ENCODE results near the gene COX10.
"Not testable (repeated sequence)": the region's sequence is repeated elsewhere in the genome, so short reads cannot be mapped to it uniquely, and the experiment has no call there.

The COX10 gene

DNA sequence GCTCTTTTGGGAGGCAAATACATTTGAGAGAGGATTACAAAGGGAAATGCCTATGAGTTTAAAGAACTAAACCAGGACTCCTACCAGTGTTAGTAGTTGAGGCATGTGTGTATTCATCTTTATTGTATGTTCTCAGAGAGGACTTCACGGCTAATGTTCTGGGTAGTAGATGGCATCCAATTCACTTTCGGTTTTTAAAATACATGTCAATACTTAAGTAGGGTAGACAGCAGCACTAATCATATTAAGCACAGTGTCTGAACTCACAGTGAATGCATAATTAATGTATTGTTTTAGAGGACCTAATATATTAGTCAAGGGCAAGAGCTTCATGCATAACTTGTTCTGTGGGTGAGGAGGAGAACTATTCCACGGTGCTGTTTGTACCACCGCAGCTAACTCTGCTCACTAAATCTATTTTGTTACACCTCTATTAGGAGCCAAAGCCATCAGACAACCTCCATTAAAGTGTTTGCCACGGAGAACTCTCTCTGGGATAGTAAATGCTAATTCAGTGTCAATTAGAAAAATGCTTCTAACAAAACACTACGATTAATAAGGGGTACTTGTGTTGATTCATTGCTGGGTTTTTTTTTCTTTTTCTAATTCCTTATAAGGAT is 56.3 kb downstream of the COX10 start:
- no peak for DNase-seq

DNA sequence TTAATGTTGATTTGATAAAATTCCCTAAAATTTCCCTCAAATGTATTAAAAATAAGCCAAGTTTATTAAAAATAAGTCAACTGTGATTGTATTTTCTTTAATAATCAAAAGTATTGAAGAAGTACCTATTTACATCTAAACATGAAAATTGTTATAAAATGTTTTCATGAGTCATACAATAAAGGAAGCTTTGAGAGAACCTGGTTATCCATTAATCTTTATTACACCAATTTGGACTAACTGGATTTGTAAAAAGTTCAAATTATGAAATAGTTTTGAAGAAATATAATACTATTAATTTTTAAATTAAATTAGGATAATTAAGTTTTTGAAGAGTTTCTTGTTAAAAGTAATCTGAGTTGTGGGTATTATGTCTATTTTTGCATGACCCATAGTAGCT is 63.8 kb downstream of the COX10 start:
- no peak for DNase-seq

DNA sequence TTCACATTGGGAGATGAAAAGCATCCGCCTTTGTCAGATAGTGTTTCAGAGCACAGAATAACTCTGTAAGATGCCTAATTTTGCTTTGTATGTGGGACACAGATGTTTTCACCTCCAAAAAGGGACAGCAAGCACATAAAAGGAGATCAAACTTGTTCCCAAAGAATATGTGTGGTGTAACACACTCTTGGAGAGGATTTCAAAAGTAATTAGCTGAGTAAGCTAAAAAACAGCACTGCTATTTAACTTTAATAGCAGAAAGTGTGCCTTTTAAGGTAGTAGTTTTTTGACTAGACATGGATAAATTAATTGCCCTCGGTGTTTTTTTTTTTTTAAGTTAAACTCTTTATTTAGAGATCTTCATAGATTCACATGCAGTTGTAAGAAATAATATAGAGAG is 65.2 kb downstream of the COX10 start:
- DNase-seq: no peak

DNA sequence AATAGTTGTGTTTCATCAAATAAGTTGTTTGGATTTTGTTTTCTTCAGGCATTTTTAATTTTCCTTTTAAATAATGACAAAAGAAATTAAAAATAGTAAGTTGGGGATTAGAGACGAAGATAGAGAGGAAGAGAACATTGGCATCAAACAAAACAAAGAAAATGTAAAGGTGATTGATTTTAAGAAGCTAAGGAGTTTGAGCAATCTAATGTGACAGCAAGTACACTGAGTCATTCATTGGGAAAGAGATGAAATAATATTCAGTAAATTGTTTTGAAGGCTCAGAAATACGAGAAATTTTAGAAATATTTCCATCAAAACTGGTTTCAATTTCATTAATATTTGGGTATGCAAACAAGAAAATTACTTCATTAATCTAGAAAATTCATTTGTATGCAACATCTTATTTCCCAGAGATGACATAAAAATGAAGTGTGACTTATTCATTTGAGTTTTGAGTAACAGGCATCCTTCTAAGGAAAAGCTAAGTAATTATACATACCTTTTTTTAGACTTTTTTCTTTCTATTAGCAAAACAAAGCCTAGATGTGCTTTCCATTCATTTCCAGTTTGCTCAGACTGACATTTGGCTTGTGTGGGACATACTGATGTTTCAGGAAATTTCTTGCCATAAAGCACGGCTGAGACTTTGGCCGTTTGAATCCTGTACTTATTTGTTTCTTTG is 66.7 kb downstream of the COX10 start:
- DNase-seq: no peak

DNA sequence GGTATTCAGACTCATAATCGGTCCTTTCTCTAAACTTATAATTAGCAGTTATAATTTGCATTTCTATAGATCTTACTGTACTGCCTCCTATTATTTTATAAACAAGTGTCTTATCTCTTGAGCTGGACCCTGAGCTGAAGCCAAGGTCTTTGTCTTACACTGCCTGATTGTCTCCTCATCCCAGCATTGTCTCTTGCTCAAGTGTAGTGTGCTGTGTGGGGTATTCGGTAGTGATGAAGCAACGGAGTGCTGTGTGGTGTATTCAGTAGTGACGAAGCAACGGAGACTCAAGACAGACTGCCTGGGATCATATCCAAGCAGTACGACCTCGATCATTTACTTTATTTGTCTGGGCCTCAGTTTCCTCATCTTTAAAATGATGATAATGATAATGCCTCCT is 69.3 kb downstream of the COX10 start:
- no peak for DNase-seq

DNA sequence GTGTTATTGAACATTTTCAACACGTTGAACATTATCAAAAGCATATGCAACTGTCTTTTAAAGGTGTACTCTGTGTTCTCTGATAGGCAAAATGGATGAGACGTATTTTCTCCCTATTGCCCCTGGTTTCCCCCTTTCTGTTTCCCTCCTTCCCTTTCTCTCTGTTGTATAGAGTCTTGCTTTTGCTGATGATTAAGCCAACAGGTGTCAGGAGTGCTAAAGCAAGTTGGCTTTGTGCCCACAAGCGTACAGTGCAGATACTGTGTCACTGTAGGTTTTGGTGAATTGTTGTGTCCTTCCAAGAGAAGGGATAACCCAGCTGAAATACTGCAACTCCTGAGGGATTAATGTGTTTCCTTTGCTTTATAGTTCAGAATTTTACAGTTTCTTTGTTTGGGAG is 74.4 kb downstream of the COX10 start:
- DNase-seq: no peak

DNA sequence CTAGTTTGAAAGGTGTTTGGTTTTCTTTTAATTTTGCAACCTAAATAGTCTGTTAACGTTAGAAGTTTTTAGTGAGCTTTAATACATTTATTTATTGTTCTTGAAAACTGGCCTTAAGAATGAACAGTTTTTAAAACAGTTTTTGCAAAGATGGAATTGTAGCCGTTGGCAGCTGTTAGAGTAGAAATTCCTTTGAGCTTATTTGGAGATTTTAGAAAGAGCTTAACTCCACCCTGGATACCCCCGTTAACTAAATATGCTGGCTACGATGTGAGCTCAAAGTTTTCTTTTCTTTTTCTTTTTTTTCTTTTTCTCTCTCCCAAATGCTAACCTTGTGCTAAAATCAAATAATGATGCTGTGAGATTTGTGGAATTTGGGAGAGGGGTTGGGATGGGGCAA is 75.2 kb downstream of the COX10 start:
- no peak for DNase-seq

DNA sequence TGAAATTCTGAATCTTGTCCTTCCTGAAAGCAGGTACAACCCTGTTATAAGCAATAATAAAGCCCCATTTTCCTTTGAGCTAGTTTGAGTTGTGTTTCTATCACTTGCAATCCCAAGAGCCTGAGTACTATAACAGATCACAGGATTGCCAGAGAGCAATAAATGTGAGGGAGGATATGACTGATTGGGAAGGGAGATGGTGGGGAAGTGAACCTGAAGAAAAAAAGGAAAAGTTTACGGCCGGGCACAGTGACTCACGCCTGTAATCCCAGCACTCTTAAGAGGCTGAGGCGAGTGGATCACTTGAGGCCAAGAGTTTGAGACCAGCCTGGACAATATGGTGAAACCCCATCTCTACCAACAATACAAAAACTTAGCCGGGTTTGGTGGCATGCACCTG is 80.4 kb downstream of the COX10 start:
- DNase-seq: no peak

DNA sequence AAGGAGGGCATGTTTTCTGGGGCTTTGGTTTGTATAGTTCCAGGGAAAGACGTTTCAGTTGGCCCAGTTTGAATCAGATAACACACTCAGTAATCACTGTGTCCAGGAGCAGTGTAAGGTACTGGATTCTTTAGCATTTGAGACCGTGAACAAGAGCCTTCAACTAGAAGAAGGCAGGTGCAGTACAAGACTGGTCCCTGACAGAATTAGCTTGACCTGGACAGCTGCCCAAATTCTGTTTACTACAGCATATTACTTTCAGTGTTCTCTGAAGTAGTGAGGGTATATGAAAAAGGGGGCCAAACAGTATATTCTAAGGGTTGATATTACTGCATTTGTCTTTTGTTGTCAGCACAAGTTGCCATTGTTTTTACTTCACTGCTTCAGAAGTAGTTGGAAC is 81.3 kb downstream of the COX10 start:
- no peak for DNase-seq

DNA sequence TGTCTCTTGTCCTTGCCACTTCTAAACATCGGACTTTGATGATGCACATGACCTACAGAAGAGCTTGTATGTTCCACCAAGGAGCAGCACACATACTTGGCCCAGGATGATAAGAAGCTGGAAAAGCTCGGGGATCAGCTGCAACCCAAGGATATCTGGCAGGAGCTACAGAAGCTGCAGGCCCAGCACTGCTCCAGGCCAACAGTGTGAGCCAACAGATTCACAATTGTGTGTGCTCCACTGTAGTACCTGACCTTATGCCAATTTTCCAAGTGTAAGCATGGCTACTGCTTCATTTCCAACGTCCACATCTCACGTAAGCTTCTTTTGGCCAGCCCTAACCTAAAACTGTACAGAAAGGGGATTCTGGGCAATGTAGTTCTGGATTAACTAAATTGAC is 83.4 kb downstream of the COX10 start:
- DNase-seq: no peak

DNA sequence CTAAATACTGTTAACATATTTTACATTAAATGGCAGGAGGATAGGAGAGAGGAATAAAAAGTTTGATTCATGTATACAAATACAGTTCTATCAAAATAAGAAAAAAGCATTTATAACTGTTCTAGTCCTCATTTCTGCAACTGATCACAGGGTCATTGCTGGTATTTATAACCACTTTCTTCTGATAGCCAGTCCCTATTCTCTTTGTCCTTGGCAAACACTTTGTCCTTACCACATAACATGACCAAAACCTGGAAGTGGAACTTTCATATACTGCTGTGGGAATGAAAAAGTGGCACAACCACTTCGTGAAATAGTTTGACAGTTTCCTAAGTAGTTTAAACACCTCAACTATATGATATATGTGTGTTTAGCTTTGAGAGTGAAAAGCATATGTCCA is 84.1 kb downstream of the COX10 start:
- DNase-seq: no peak

DNA sequence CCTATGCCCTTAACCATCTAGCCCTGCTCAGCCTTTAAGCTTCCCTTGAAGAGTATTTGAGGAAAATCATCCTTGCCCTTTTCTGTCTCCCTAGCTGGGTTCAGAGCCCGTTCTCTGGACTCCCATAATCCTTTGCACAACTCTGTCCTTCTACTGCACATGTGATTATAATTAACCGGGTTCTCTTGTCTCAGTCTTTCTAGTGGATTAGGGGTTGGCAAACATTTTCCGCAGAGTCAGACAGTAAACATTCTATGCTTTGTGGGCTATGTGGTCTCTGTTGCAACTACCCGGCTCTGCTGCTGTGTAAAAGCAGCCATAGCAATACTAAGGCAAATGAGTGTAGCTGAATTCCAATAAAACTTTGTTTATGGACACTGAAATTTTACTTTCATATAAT is 87.4 kb downstream of the COX10 start:
- no peak for DNase-seq

DNA sequence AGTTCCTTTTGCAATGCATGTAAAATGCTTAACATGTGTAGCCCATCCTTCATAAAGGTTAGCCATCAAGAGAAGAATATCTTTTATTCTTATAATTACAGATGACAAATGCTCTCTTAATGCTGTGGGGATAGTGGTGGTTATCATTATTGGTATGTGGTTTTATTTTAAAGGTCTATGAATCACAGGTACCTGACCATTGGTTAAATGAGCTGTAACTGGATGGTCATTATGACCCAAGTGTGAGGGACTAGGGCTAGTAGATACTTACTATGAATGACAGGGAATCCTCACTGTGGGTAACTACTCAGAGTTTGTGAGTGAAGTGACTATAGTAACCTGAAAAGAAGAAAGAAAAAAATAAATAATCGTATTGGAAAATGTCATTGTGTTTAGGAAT is 88.5 kb downstream of the COX10 start:
- DNase-seq: no peak

DNA sequence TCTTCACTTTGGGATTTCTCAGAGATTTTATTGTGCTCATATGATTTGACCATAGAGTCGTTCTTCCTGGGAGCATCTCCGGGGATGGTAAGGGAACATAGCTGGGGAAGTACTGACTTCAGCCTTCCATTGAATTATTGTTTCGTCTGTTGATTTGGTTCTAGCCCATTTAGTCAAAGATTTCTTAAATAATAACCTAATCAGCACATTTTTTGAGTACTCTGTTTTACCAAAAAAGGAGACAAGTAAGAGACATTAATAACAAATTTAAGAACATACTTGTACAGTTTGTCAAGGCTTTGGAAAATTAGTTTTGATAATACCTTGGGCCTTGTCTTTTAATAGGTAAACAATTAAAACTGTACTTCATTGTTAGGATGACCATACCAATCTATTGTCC is 89.4 kb downstream of the COX10 start:
- DNase-seq: no peak

DNA sequence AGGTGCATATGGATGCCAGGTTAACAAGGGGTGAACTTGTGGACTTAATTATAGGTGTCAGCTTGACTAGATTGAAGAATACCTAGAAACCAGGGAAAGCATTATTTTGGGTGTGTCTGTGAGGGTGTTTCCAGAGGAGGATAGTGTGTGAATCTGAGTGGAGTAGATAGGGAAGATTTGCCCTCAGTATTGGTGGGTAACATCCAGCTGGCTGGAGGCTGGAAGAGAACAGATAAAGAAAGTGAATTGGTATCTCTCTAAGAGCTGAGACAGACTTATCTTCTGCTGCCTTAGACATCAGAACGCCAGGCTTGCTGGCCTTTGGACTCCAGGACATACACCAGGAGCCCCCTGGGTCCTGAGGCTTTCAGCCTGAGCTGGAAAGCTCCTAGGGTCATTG is 92.1 kb downstream of the COX10 start:
- no peak for DNase-seq

DNA sequence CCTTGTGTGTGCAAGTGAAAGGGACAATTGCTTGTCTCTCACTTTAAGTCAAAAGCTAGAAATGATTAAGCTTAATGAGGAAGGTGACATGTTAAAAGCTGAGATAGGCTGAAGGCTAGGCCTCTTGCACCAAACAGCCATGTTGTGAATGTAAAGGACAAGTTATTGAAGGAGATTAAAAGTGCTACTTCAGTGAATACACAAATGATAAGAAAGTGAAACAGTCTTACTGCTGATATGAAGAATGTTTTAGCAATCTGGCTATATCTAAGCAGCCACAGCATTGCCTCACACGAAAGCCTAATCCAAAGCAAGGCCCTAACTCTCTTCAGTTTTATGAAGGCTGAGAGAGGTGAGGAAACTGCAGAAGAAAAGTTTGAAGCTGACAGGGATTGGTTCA is 96.3 kb downstream of the COX10 start:
- DNase-seq: no peak

DNA sequence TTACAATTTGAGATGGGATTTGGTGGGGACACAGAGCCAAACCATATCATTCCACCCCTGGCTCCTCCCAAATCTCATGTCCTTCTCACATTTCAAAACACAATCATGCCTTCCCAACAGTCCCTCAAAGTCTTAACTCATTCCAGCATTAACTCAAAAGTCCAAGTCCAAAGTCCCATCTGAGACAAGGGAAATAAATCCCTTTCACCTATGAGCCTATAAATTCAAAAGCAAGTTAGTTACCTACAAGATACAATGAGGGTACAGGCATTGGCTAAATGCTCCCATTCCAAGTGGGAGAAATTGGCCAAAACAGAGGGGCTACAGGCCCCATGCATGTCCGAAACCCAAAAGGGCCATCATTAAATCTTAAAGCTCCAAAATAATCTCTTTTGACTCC is 98.5 kb downstream of the COX10 start:
- DNase-seq: not testable (repeated sequence)

DNA sequence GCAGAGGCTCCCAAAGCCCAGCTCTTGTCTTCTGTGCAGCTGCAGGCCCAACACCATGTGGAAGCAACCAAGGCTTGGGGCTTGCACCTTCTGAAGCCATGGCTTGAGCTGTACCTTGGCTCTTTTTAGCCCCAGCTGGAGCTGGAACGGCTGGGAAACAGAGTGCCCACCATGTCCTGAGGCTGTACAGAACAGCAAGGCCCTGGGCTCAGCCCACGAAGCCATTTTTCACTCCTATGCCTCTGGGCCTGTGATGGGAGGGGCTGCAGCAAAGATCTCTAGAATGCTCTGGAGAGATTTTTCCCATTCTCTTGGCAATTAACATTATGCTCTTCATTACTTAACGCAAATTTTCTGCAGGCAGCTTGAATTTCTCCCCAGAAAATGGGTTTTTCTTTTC is 99.3 kb downstream of the COX10 start:
- DNase-seq: no peak

DNA sequence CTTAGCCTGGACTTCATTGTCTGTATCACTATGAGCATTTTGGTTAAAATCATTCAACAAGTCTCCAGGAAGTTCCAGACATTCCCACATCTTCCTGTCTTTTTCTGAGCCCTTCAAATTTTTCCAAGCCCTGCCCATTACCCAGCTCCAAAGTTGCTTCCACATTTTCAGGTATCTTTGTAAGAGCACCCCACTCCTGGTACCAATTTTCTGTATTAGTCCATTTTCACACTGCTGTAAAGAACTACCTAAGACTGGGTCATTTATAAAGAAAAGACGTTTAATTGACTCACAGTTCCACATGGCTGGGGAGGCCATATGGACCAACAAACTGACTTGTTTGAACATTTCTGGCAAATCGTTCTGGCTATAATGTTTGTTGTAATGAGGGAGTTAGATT is 100.0 kb downstream of the COX10 start:
- DNase-seq: no peak

DNA sequence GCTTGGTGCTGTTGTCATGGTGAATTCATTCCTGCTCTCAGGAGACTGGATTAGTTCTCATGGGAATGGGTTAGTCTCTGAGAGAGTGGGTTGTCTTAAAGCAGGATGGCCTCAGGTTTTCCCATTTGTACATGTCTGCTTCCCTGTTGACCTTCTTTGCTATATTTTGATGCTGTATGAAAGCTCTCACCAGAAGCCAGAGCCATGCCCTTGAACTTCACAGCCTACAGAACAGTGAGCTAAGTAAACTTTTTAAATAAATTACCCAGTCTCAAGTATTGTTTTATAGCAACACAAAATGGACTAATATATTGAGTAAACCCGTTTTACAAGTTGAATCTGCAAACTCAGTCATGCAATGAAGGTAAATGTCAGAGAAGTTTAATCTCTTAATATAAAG is 100.6 kb downstream of the COX10 start:
- no peak for DNase-seq

DNA sequence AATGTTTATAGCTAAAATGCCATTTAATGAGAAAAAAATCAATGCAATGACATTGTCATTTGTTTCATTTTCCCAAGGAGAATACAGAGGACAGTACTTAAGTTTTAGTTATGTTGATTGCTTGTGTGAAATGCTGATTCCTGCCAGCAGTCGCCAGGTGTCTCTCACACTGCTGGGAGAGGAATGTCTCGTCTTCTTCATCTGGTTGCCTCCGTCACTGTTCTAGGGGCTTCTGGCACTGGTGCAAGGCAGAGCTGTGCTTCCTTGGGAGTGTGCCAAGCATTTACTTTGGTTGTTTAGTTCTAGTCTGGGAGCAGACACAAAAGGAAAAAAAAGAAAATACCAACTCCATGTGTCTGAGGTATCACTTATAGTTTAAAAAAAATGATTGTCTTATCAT is 107.7 kb downstream of the COX10 start:
- not testable (repeated sequence) for DNase-seq

DNA sequence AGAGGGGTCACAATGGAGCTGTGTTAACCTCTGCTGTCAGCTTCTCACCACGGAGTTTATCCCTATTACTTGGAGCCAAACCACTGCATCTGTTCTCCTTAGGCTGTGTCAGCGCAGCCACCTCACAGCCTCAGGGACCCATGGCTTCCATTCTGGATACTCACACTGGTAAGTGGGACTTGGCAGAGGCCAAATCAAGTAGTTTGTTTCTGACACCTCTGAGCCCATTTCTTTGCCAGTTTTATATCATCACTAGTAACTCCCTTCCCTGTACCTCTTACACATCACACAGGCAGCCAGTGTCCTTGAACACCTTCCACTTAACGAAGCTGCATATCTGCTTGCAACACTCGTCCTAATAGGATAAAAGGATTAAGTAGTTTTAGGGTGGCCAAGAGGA is 108.5 kb downstream of the COX10 start:
- DNase-seq: not testable (repeated sequence)

DNA sequence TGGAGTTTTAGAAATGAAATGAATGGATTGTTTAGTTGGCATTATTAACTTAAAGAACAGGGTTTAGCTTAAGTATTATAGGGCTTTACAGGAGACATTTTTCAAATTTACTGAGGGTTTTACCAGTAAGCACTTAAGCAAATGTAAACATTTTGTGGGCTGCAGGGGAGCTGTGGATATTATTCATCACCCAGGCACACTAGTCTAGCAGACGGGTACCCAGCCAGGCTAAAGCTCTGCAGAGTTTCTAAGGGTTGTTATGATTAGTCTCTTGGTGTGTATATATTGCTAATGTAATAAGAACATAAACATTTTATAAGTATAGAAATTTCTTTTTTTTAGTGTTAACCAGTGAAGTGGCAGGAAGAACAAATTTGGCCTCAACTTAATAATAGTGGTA is 110.6 kb downstream of the COX10 start:
- not testable (repeated sequence) for DNase-seq

DNA sequence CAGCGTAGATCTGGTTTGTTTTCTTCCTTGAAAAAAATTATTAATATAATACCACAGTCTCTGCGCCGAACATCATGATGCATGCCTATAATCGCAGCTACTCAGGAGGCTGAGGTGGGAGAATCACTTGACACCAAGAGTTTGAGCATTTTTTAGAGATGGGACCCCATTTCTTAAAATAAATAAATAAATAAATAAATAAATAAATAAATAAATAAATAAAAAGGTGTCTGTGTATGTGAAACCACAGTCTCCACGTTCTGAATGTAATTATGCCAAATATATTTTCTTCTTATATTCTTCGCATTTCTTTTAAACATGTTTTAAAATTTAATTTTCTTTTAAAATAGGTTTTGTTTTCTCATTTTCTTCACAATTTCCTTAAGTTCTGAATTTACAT is 112.8 kb downstream of the COX10 start:
- DNase-seq: not testable (repeated sequence)

DNA sequence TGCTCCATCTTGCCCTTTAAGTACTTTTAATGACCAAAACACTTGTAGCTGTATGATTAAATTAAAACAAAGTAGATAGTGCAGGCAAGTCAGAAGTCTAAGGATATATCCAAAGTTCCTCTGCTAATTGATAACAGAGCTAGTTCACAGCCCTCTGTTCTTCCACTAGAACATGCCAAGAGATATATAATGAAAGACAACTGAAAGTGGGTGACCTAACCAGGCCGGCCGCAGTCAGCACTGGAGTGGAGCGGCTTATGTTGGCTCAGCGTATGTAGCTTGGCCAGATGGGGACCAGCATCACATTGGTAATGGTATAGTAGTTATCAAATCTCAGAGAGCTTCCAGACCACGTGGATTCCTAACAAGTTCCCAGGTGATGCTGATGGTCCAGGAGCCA is 115.2 kb downstream of the COX10 start:
- not testable (repeated sequence) for DNase-seq
